HG02870 (cell line): Measurements from ENCODE around the gene RGP1.

ENCODE experiments used
- ATAC-seq: cut with Tn5 transposase; IDR thresholded peaks from one replicate; pipeline ENCODE4 v1.9.1; 2021; ENCODE audit warnings: mild to moderate bottlenecking, moderate library complexity; ENCODE audit not compliant: unreplicated experiment

Gene RGP1

DNA sequence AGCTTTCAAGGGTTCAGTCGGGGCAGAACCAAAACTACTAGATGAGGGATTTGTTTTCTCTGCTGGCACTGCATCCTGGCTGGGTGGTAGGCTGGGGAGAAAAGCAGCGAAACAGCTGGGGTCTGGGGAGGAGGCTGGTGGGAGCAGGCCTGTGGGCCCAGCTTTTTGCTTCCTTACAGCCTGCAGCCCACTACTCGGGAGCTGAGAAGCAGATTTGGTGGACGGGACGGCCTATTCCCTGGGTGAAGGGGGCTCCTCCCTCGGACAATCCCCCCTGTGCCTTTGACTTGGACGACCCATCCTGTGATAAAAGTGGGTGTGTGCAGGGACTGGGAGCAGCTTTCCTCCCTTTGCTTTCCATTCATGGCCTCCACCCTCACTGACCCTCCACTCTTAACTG, 51.4 kb downstream of the RGP1 start:
- no peak for ATAC-seq

DNA sequence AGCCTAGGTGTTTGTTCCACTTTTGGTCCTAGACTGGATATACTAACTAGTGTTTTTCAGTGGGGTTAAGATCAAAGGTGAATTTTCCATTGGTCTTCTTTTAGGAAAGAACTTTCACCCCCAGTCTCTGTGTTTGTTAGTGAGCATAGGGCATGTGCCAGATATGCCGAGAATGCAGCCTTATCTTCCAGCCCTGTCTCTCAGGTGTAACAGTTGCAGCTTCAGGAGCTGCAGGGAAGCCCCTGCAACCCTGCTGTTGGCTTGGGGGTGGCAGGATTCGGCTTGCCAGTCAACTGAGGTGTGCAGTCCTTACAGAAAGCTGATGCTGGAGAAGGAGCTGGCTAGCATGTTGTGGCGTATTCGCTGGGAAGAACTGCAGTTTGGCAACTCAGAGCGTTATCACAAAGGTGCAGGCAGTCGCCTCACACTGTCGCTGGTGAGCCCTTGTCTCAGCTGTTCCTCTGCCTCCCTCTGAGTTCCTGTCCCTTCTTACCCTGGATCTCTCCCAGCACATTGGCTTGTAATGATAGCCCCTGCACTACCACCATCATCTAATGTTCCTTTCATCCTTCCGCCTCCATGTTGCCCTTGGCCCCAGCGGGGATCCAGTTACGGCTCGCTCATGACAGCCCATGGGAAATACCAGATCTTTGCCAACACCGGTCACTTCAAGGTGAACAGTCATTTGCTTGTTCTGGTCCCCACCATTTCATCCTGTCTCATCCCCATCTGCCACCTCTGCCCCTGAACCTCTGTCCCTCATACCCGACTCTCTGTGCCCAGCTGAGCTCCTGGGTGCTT, 52.4 kb downstream of the RGP1 start:
- ATAC-seq, result no peak

DNA sequence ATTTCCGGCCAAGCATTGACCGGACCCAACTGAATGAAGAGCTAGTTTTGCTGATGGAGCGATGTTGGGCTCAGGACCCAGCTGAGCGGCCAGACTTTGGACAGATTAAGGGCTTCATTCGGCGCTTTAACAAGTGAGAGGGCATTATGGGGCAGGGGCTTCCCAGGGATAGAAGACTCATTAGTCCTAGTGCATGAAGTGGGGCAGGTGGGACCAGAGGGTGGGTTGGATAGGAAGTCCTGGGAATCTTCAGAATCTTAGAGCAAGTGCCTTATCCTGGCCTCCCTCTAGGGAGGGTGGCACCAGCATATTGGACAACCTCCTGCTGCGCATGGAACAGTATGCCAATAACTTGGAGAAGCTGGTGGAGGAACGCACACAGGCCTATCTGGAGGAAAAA, 57.0 kb downstream of the RGP1 start:
- ATAC-seq, result no peak
